ENCODE data around the gene PFDN5. TPM values are rescaled to one million over a fixed set of nuclear protein-coding genes. Genes with fewer than 3 reads are reported as not detected.
A peak's percentile ranks its signal among the peaks of the same experiment; 100 is the strongest.

The PFDN5 gene
- total and polyA plus RNA-seq, 9 of the 15 experiments (the other 6 are each of a cell fraction or from before 2014, with no cell fraction given): 361 to 1,636 (median 742) TPM

DNA sequence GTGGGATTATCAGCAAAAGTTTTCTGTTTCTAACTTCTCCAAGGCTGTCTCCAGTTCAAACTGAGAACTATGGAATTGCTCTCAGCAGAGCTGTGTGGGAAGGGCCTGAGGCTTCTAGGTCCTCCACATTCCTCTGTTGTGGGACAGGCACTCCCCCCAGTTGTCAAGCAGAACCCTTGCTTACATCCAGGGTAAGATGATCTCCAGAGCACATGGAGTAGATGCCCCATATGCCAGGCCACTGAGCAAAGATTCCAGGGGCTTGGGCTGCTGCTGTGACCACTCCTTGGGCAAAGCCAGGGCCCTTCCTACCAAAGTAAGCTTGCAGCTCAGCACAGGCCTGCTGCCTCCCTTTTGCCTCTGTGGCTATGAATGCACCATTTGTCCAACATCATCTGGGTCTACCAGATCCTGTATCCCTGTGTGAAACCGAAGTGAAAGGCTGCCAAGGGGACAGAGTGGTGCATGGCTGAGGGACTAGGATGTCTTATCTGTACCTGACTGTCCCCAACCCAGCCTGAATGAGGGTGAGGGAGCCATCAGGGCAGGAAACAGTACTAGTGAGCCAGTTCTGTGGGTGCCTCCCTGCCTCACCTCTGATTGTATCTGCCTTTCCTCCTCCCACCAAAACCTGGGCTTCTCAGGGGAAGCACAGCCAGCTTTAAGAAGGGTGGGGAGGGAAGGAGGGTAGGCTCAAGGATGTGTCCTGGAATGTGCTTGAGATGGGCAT lies 40.4 kb upstream of the PFDN5 start:
- 14% methylated on average over 1 of the region's 1 CpG for WGBS (ENCODE audit: insufficient coverage, low coverage, missing lambda C conversion rate)
- Histone ChIP-seq H3K4me1 (replicated peaks in 1 of 2; ENCODE audit: control insufficient read depth in 2 of 2, insufficient read depth in 2 of 2, low read length in 2 of 2) (peaks cover 33 to 37% of the 10 kb centered on the region in 2 experiments; a peak in 4 of 5 replicates), H3K27ac (ENCODE audit: extremely low read depth, low read depth, low read length) (no peak overlapping the region), H3K79me2 (ENCODE audit: control insufficient read depth, insufficient read depth, low read length) (peaks cover 27% of the 10 kb centered on the region), H3K4me2 (ENCODE audit: insufficient read depth, low read length) (no peak overlapping the region), H2AFZ (ENCODE audit: low read depth, low read length) (no peak overlapping the region), H3K4me3 (no peak overlapping the region), H3K9me1 (ENCODE audit: control insufficient read depth, insufficient read depth, low read length) (no peaks in the 10 kb centered on the region), H3K9me3 (replicated peaks; ENCODE audit: control insufficient read depth, insufficient read depth, low read depth, low read length) (no peaks in the 10 kb centered on the region), H4K20me1 (replicated peaks; ENCODE audit: control insufficient read depth, insufficient read depth, low read length) (no peaks in the 10 kb centered on the region), H3K36me3 (ENCODE audit: control insufficient read depth, insufficient read depth, low read length) (peaks cover 19% of the 10 kb centered on the region; the same call in 2 of the 3 replicates), H3K27me3 (ENCODE audit: control insufficient read depth in 2 of 2, insufficient read depth in 2 of 2, low read length in 2 of 2) (no peaks in the 10 kb centered on the region), H3K9ac (ENCODE audit: insufficient read depth in 1 of 2, low read depth in 2 of 2, low read length in 2 of 2) (peak overlapping the region in 1 of 2 experiments; percentile 0; a peak in 1 of 4 replicates)
- POLR2A ChIA-PET: interaction anchor here (0.6 to 3.0 kb wide), 4 partner anchors 11 to 74 kb away, joined by 3 to 9 read pairs (median 6); partner anchors contain the start of genes CSAD, ESPL1 and ZNF740
- no TSS peak for BruUV-seq (replicated peaks)
- intact Hi-C loops (cut with micrococcal nuclease): no loop called here
- CTCF ChIA-PET (ENCODE audit: low intra/inter-chr PET ratio): no interaction called here
- in situ Hi-C loops (cut with MboI): no loop called here
- no peak for FAIRE-seq
- DNase-seq (ENCODE audit: extremely low read depth in 1 of 4, low spot score in 3 of 4): no peak
- ATAC-seq: no peak
- TF ChIP-seq BCOR (IDR thresholded peaks at IDR 0.05): no peak
- TF ChIP-seq ZBTB11 (CRISPR knock-in tag; IDR thresholded peaks at IDR 0.05): no peak
- TF ChIP-seq, protein P1, sequence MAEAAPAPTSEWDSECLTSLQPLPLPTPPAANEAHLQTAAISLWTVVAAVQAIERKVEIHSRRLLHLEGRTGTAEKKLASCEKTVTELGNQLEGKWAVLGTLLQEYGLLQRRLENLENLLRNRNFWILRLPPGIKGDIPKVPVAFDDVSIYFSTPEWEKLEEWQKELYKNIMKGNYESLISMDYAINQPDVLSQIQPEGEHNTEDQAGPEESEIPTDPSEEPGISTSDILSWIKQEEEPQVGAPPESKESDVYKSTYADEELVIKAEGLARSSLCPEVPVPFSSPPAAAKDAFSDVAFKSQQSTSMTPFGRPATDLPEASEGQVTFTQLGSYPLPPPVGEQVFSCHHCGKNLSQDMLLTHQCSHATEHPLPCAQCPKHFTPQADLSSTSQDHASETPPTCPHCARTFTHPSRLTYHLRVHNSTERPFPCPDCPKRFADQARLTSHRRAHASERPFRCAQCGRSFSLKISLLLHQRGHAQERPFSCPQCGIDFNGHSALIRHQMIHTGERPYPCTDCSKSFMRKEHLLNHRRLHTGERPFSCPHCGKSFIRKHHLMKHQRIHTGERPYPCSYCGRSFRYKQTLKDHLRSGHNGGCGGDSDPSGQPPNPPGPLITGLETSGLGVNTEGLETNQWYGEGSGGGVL (CRISPR knock-in tag; IDR thresholded peaks at IDR 0.05): no peak
- TF ChIP-seq CBX2 (IDR thresholded peaks at IDR 0.05; ENCODE audit: insufficient read depth, low read length, poor library complexity, severe bottlenecking): no peak
- no peak for TF ChIP-seq RB1 (IDR thresholded peaks at IDR 0.05; ENCODE audit: low read depth)
- TF ChIP-seq BACH1 (tag; IDR thresholded peaks at IDR 0.05): no peak
- no peak for TF ChIP-seq CREB1 (IDR thresholded peaks at IDR 0.05)
- no peak for TF ChIP-seq CREB1 (CRISPR knock-in tag; IDR thresholded peaks at IDR 0.05)
- TF ChIP-seq RFX7 (CRISPR knock-in tag; IDR thresholded peaks at IDR 0.05): no peak
- TF ChIP-seq BMI1 (IDR thresholded peaks at IDR 0.05; ENCODE audit: low read length): no peak
- TF ChIP-seq BRD9 (IDR thresholded peaks at IDR 0.05; ENCODE audit: low read depth, partially characterized antibody): no peak
- TF ChIP-seq, protein P2, sequence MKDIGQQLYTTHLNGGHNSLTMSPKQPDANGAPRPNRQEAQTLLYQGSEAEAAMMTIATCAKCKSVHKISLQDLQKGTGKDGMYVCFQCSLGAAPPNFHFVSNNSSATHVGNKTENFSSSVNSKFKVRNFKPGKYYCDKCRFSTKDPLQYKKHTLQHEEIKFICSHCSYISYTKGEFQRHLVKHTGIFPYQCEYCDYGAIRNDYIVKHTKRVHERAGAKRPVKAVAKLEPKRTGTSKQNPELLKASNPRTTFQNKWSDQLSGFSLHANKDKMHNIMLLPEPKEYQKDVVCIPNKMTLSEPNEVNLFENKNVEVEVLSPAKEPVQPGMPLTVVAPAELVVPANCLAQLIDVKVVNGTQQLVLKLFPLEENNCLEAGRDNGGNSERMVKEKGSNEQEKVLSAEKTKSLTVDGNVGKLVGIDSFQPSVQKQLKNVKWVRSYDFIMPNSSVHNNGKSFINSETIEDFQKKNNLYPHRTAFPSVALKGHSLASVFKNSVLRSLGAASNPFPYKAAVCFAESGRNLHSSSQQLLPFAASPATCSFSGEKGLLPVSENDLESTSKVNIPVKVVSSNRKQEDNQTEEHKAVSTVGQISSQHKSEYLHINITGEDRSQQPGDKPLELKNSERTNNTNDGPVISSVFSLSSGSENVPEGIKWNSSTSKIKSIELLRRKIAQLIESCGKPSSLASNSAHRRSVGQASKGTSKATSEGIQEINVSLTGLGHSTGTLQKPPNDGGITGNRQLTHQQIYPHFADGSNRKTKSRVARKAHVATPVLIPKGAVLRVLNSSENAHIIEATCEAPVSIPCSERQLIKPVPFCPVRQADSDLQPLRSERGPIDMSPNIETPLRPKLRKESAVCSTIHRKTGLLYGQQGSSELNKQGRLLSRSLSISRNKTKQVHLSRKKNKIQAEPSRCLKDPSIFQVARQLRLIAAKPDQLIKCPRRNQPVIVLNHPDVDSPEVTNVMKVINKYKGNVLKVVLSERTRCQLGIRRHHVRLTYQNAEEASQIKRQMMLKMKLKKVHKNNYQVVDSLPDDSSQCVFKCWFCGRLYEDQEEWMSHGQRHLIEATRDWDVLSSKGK (CRISPR knock-in tag; IDR thresholded peaks at IDR 0.05): no peak

Measured in K562 (cell line).